ENCODE results near the gene HIBADH. TPM values are rescaled to one million over a fixed set of nuclear protein-coding genes. Genes with fewer than 3 reads are reported as not detected.
"Not testable (repeated sequence)": the region's sequence is repeated elsewhere in the genome, so short reads cannot be mapped to it uniquely, and the experiment has no call there.

HIBADH gene
- total RNA-seq, 1 donor from 2014 or later = 21.5 TPM

GRCh38 chr7:27689591-27690164 lies 27.0 kb upstream of the HIBADH start:
- peak; percentile 65 for DNase-seq
- no peak overlapping the region for H3K27ac Mint-ChIP-seq
- no peaks in the 10 kb centered on the region for H3K36me3 Mint-ChIP-seq (ENCODE audit: low read depth)
- no peaks in the 10 kb centered on the region for H3K9me3 Mint-ChIP-seq
- no peaks in the 10 kb centered on the region for H3K4me1 Mint-ChIP-seq
- peaks cover 18% of the 10 kb centered on the region for H3K27me3 Mint-ChIP-seq
- intact Hi-C loops (cut with micrococcal nuclease) = no loop called here
- no peak overlapping the region for H3K4me3 Mint-ChIP-seq

GRCh38 chr7:27689150-27689549 lies 26.5 kb upstream of the HIBADH start:
- intact Hi-C loops (cut with micrococcal nuclease) = no loop called here
- Mint-ChIP-seq H3K36me3 (ENCODE audit: low read depth) (no peaks in the 10 kb centered on the region), H3K27me3 (peaks cover 18% of the 10 kb centered on the region), H3K27ac (no peak overlapping the region), H3K4me1 (no peaks in the 10 kb centered on the region), H3K4me3 (no peak overlapping the region), H3K9me3 (no peaks in the 10 kb centered on the region)
- no peak for DNase-seq

- H3K9me3 Mint-ChIP-seq = no peaks in the 10 kb centered on the region
- H3K4me1 Mint-ChIP-seq = no peaks in the 10 kb centered on the region
- intact Hi-C loops (cut with micrococcal nuclease) = no loop called here
- peaks cover 18% of the 10 kb centered on the region for H3K27me3 Mint-ChIP-seq
- no peaks in the 10 kb centered on the region for H3K36me3 Mint-ChIP-seq (ENCODE audit: low read depth)
- no peak overlapping the region for H3K27ac Mint-ChIP-seq
- no peak for DNase-seq
- no peak overlapping the region for H3K4me3 Mint-ChIP-seq
Observed at GRCh38 chr7:27688646-27689045, 26.0 kb upstream of the HIBADH start.

- Mint-ChIP-seq H3K9me3 (no peaks in the 10 kb centered on the region), H3K36me3 (ENCODE audit: low read depth) (no peaks in the 10 kb centered on the region), H3K4me1 (no peaks in the 10 kb centered on the region), H3K4me3 (no peak overlapping the region), H3K27ac (no peak overlapping the region), H3K27me3 (peaks cover 22% of the 10 kb centered on the region)
- intact Hi-C loops (cut with micrococcal nuclease) = no loop called here
- no peak for DNase-seq
Observed at GRCh38 chr7:27688056-27688455, 25.4 kb upstream of the HIBADH start.

GRCh38 chr7:27686315-27686714 lies 23.6 kb upstream of the HIBADH start:
- H3K27ac Mint-ChIP-seq = no peak overlapping the region
- DNase-seq = no peak
- H3K27me3 Mint-ChIP-seq = peaks cover 23% of the 10 kb centered on the region
- H3K9me3 Mint-ChIP-seq = no peaks in the 10 kb centered on the region
- H3K4me1 Mint-ChIP-seq = no peaks in the 10 kb centered on the region
- H3K4me3 Mint-ChIP-seq = no peak overlapping the region
- no peaks in the 10 kb centered on the region for H3K36me3 Mint-ChIP-seq (ENCODE audit: low read depth)
- intact Hi-C loops (cut with micrococcal nuclease) = no loop called here

- Mint-ChIP-seq H3K27me3 (peaks cover 23% of the 10 kb centered on the region), H3K9me3 (no peaks in the 10 kb centered on the region), H3K4me3 (no peak overlapping the region), H3K36me3 (ENCODE audit: low read depth) (no peaks in the 10 kb centered on the region), H3K4me1 (no peaks in the 10 kb centered on the region), H3K27ac (no peak overlapping the region)
- intact Hi-C loops (cut with micrococcal nuclease) = no loop called here
- DNase-seq = no peak
Observed at GRCh38 chr7:27685893-27686292, 23.2 kb upstream of the HIBADH start.

- H3K36me3 Mint-ChIP-seq (ENCODE audit: low read depth) = no peaks in the 10 kb centered on the region
- no peak for DNase-seq
- no peaks in the 10 kb centered on the region for H3K9me3 Mint-ChIP-seq
- H3K27ac Mint-ChIP-seq = no peak overlapping the region
- H3K4me1 Mint-ChIP-seq = no peaks in the 10 kb centered on the region
- H3K4me3 Mint-ChIP-seq = no peak overlapping the region
- peaks cover 23% of the 10 kb centered on the region for H3K27me3 Mint-ChIP-seq
- intact Hi-C loops (cut with micrococcal nuclease) = no loop called here
Observed at GRCh38 chr7:27685209-27685608, 22.5 kb upstream of the HIBADH start.

- intact Hi-C loops (cut with micrococcal nuclease) = no loop called here
- no peak overlapping the region for H3K4me3 Mint-ChIP-seq
- DNase-seq = no peak
Observed at GRCh38 chr7:27684491-27684890, 21.8 kb upstream of the HIBADH start.

GRCh38 chr7:27680610-27681009 lies 17.9 kb upstream of the HIBADH start:
- Mint-ChIP-seq H3K9me3 (no peaks in the 10 kb centered on the region), H3K4me3 (no peak overlapping the region), H3K27me3 (peaks cover 5% of the 10 kb centered on the region), H3K36me3 (ENCODE audit: low read depth) (no peaks in the 10 kb centered on the region), H3K4me1 (peaks cover 5% of the 10 kb centered on the region), H3K27ac (no peak overlapping the region)
- DNase-seq = no peak
- intact Hi-C loops (cut with micrococcal nuclease) = no loop called here

More at GRCh38 chr7:27684491-27684890, 21.8 kb upstream of the HIBADH start:
- Mint-ChIP-seq H3K4me1 (no peaks in the 10 kb centered on the region), H3K36me3 (ENCODE audit: low read depth) (no peaks in the 10 kb centered on the region), H3K27ac (no peak overlapping the region), H3K9me3 (no peaks in the 10 kb centered on the region), H3K27me3 (peaks cover 23% of the 10 kb centered on the region)

GRCh38 chr7:27678617-27679260 lies 16.1 kb upstream of the HIBADH start:
- Mint-ChIP-seq H3K27ac (no peak overlapping the region), H3K9me3 (no peaks in the 10 kb centered on the region), H3K27me3 (peaks cover 5% of the 10 kb centered on the region), H3K36me3 (ENCODE audit: low read depth) (no peaks in the 10 kb centered on the region), H3K4me1 (peaks cover 5% of the 10 kb centered on the region), H3K4me3 (no peak overlapping the region)
- no peak for DNase-seq
- intact Hi-C loops (cut with micrococcal nuclease) = no loop called here

GRCh38 chr7:27677912-27678612 lies 15.4 kb upstream of the HIBADH start:
- Mint-ChIP-seq H3K9me3 (no peaks in the 10 kb centered on the region), H3K4me3 (no peak overlapping the region), H3K27ac (no peak overlapping the region), H3K4me1 (peaks cover 5% of the 10 kb centered on the region), H3K36me3 (ENCODE audit: low read depth) (no peaks in the 10 kb centered on the region), H3K27me3 (peaks cover 1% of the 10 kb centered on the region)
- DNase-seq = no peak
- intact Hi-C loops (cut with micrococcal nuclease) = no loop called here

- H3K4me1 Mint-ChIP-seq; intact Hi-C loops (cut with micrococcal nuclease); H3K9me3 Mint-ChIP-seq; DNase-seq; H3K27ac Mint-ChIP-seq; H3K27me3 Mint-ChIP-seq; H3K4me3 Mint-ChIP-seq; H3K36me3 Mint-ChIP-seq (ENCODE audit: low read depth): not testable (repeated sequence)
Observed at GRCh38 chr7:27674126-27674525, 11.4 kb upstream of the HIBADH start.

- Mint-ChIP-seq H3K9me3 (no peaks in the 10 kb centered on the region), H3K4me3 (no peak overlapping the region), H3K27me3 (peaks cover 13% of the 10 kb centered on the region), H3K36me3 (ENCODE audit: low read depth) (no peaks in the 10 kb centered on the region), H3K27ac (no peak overlapping the region), H3K4me1 (peaks cover 1% of the 10 kb centered on the region)
- no peak for DNase-seq
- intact Hi-C loops (cut with micrococcal nuclease) = no loop called here
Observed at GRCh38 chr7:27671675-27672074, 9.0 kb upstream of the HIBADH start.

- no peaks in the 10 kb centered on the region for H3K9me3 Mint-ChIP-seq
- H3K27ac Mint-ChIP-seq = no peak overlapping the region
- intact Hi-C loops (cut with micrococcal nuclease) = no loop called here
- H3K27me3 Mint-ChIP-seq = peaks cover 13% of the 10 kb centered on the region
- DNase-seq = no peak
- peaks cover 1% of the 10 kb centered on the region for H3K4me1 Mint-ChIP-seq
- H3K36me3 Mint-ChIP-seq (ENCODE audit: low read depth) = no peaks in the 10 kb centered on the region
- no peak overlapping the region for H3K4me3 Mint-ChIP-seq
Observed at GRCh38 chr7:27670676-27671075, 8.0 kb upstream of the HIBADH start.

All from activated CD4-positive, alpha-beta T cell treated with anti-CD3 and anti-CD28 coated beads, Interleukin-2, amount 10 ng/mL, durations not matched to agents 24 days and 14 days (primary cell).